Thymus (tissue), 11 donors: ENCODE data around the gene CDHR4. TPM values are rescaled to one million over a fixed set of nuclear protein-coding genes. Genes with fewer than 3 reads are reported as not detected.
"Not testable (repeated sequence)": the region's sequence is repeated elsewhere in the genome, so short reads cannot be mapped to it uniquely, and the experiment has no call there.

Experiments used
- DNase-seq, 9 donors: peaks; one replicate each; pipeline ENCODE4 v3.0.0-alpha.2; 2013; ENCODE audit warnings: low spot score in 9 of 9, low read depth in 6 of 9, missing footprints in 1 of 9
- H3K27ac ChIP-seq, 2 donors: one replicate each; pipeline ENCODE4 v1.5.1; 2013; ENCODE audit warnings: control low read depth in 1 of 2, low read depth in 1 of 2, low read length in 1 of 2, mild to moderate bottlenecking in 1 of 2, moderate library complexity in 1 of 2
- H3K27me3 ChIP-seq, 2 donors: one replicate each; pipeline ENCODE4 v1.5.1; 2013; ENCODE audit warnings: low read length in 1 of 2; ENCODE audit not compliant: control insufficient read depth in 2 of 2, insufficient read depth in 1 of 2
- H3K36me3 ChIP-seq, 2 donors: one replicate each; pipeline ENCODE4 v1.5.1; 2013; ENCODE audit warnings: low read length in 1 of 2, mild to moderate bottlenecking in 1 of 2, moderate library complexity in 1 of 2; ENCODE audit not compliant: control insufficient read depth in 2 of 2, insufficient read depth in 2 of 2
- H3K4me1 ChIP-seq, 2 donors: one replicate each; pipeline ENCODE4 v1.5.1; 2013; ENCODE audit warnings: low read length in 2 of 2; ENCODE audit not compliant: control insufficient read depth in 2 of 2, insufficient read depth in 2 of 2
- H3K4me3 ChIP-seq, 2 donors: one replicate each; pipeline ENCODE4 v1.5.1; 2013; ENCODE audit warnings: low read length in 2 of 2, control low read depth in 1 of 2, mild to moderate bottlenecking in 1 of 2
- H3K9me3 ChIP-seq, 2 donors: one replicate each; pipeline ENCODE4 v1.5.1; 2013; ENCODE audit warnings: low read length in 1 of 2, mild to moderate bottlenecking in 1 of 2; ENCODE audit not compliant: control insufficient read depth in 2 of 2, insufficient read depth in 1 of 2
- WGBS: extraction: QIAGEN DNeasy Blood & Tissue Kit; methylation state at CpG from one replicate; pipeline ENCODE4 v1.1.7; 2013; 5-methylcytosine and 5-hydroxymethylcytosine counted together
- polyA plus RNA-seq: library from polyadenylated mRNA; stranded (reverse); fragments of 200-250 nt; gene quantifications from one replicate; pipeline ENCODE4 v1.2.3, GENCODE V29; 2013
- total RNA-seq: library from RNA; stranded (reverse); fragments of 120-200 nt; gene quantifications from one replicate; pipeline ENCODE4 v1.2.4, GENCODE V29; 2013
- donor health status: healthy.

Gene CDHR4
- total and polyA plus RNA-seq, 2 donors = 0.18 TPM; not detected in 1

DNA sequence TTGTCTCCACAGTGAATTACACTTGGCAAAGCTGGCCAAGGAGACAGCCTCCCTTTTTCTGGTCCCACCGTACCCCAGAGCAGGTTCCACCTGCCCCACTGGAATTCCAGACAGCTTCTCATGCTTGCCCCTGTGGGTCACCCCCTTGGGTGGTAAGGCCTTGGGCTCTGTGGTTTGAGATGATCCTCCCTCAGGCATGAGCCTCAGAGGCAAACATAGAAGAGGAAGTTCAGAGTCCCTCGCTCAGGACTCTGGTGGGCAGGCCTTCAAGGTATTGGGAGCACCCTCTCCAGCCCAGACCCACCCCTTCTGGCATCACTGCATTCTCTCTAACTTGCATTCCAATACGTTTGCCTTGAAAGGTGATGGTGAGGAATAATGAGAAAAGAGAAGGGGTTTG, 31.7 kb upstream of the CDHR4 start:
- Histone ChIP-seq H3K9me3 (peaks cover 0 to 2% of the 10 kb centered on the region in 2 donors), H3K36me3 (peaks cover 43 to 46% of the 10 kb centered on the region in 2 donors)
- WGBS = 56% methylated on average over 3 of the region's 3 CpGs

GRCh38 chr3:49826016-49826415, 26.3 kb upstream of the CDHR4 start:
- no peaks in the 10 kb centered on the region for H3K4me1 ChIP-seq
- 98% methylated on average over 6 of the region's 6 CpGs for WGBS
- H3K9me3 ChIP-seq = peaks cover 1 to 2% of the 10 kb centered on the region in 2 donors
- no peaks in the 10 kb centered on the region for H3K27me3 ChIP-seq
- H3K27ac ChIP-seq = no peak overlapping the region
- DNase-seq = no peak
- peaks cover 22 to 27% of the 10 kb centered on the region in 2 donors for H3K36me3 ChIP-seq
- H3K4me3 ChIP-seq = no peak overlapping the region

More for the DNA sequence above, 31.7 kb upstream of the CDHR4 start:
- Histone ChIP-seq H3K4me1 (no peaks in the 10 kb centered on the region), H3K27me3 (no peaks in the 10 kb centered on the region), H3K4me3 (no peak overlapping the region), H3K27ac (no peak overlapping the region)
- DNase-seq = no peak

- H3K27ac ChIP-seq, DNase-seq, H3K9me3 ChIP-seq, H3K4me1 ChIP-seq, H3K36me3 ChIP-seq, H3K4me3 ChIP-seq, H3K27me3 ChIP-seq: not testable (repeated sequence)
- 95% methylated on average over 3 of the region's 3 CpGs for WGBS
Measured at GRCh38 chr3:49823131-49823530, 23.5 kb upstream of the CDHR4 start.

- Histone ChIP-seq H3K27ac (peak within 1 kb of the TSS; percentile 76 to 88), H3K36me3 (peaks cover 28 to 30% of the 10 kb centered on the region in 2 donors), H3K9me3 (no peaks in the 10 kb centered on the region), H3K4me1 (peaks cover 2 to 30% of the 10 kb centered on the region in 2 donors), H3K27me3 (no peaks in the 10 kb centered on the region), H3K4me3 (peak within 1 kb of the TSS; percentile 56 to 61)
- DNase-seq = peak in 3 of 9 donors; percentile 44 to 68 (median 45)
- WGBS = 10% methylated on average over 9 of the region's 9 CpGs
Measured at GRCh38 chr3:49813497-49814174, 14.0 kb upstream of the CDHR4 start, which contains the start of gene UBA7. Gene UBA7, minus strand, starts transcription at chr3:49813953. Its CDS starts 166 bp downstream, at chr3:49813787.

- H3K27ac ChIP-seq = peak overlapping the region; percentile 76 to 86
- peaks cover 2 to 36% of the 10 kb centered on the region in 2 donors for H3K4me1 ChIP-seq
- DNase-seq = no peak
- peak overlapping the region; percentile 56 to 61 for H3K4me3 ChIP-seq
- H3K9me3 ChIP-seq = no peaks in the 10 kb centered on the region
- H3K27me3 ChIP-seq = no peaks in the 10 kb centered on the region
- 54% methylated on average over 9 of the region's 9 CpGs for WGBS
- peaks cover 28 to 30% of the 10 kb centered on the region in 2 donors for H3K36me3 ChIP-seq
Measured at GRCh38 chr3:49812916-49813496, 13.3 kb upstream of the CDHR4 start.

GRCh38 chr3:49807431-49808114, 7.9 kb upstream of the CDHR4 start:
- Histone ChIP-seq H3K4me3 (no peak overlapping the region), H3K4me1 (peaks cover 14 to 66% of the 10 kb centered on the region in 2 donors), H3K9me3 (peaks cover 0 to 2% of the 10 kb centered on the region in 2 donors), H3K36me3 (peaks cover 30 to 41% of the 10 kb centered on the region in 2 donors), H3K27ac (peak overlapping the region; percentile 56 to 63), H3K27me3 (peaks cover 4 to 32% of the 10 kb centered on the region in 2 donors)
- DNase-seq = peak in 1 of 9 donors; percentile 56
- WGBS = 61% methylated on average over 13 of the region's 13 CpGs

GRCh38 chr3:49806850-49807249, 7.2 kb upstream of the CDHR4 start:
- 27% methylated on average over 2 of the region's 2 CpGs for WGBS
- no peak overlapping the region for H3K4me3 ChIP-seq
- H3K36me3 ChIP-seq = peaks cover 28 to 34% of the 10 kb centered on the region in 2 donors

DNA sequence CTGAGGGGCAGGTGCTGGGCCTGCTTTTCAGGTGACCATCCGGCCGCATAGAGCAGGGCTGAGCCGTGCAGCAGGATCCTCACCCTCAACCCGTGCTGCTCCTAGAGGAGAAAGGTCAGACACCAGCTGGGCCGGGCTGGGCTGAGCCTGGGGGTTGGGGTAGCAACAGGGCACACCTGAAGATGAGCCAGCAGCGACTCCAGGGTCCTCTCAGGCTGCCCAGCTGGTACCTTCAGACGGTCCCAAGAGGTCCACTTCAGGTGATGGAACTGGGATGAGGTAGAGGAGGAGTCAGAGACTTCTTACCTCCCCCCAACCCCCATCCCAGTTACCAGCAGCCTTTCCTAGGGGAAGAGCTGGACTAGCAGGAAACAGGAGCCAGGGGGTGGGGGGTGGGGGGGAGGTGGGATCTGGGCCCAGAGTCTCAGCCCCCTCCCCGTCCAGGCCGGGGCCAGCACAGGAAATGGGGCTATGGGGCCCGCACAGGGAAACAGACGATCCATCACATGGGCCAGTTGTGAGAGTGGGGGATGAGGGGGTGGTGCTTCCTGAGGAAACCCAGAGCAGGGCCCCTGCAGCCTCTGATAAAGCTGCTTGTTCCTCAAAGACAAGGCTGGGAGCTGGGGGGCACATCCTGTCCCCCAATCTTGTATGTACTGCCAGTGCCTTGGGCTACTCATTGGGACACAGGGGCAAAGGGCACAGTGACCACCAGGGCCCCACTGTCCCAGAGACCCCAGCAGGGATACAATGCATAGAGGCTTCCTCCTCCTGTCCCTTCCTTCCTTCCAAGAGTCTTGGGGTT, 6.4 kb upstream of the CDHR4 start:
- Histone ChIP-seq H3K27ac (peak overlapping the region; percentile 68 to 89), H3K9me3 (peaks cover 0 to 7% of the 10 kb centered on the region in 2 donors), H3K4me1 (peaks cover 14 to 64% of the 10 kb centered on the region in 2 donors), H3K36me3 (peaks cover 21 to 31% of the 10 kb centered on the region in 2 donors), H3K27me3 (peaks cover 4 to 42% of the 10 kb centered on the region in 2 donors), H3K4me3 (no peak overlapping the region)
- WGBS = 12% methylated on average over 11 of the region's 11 CpGs
- DNase-seq = peak in 2 of 9 donors; percentile 60 to 82

More at GRCh38 chr3:49806850-49807249, 7.2 kb upstream of the CDHR4 start:
- Histone ChIP-seq H3K27me3 (peaks cover 4 to 39% of the 10 kb centered on the region in 2 donors), H3K9me3 (peaks cover 0 to 5% of the 10 kb centered on the region in 2 donors), H3K4me1 (peaks cover 14 to 64% of the 10 kb centered on the region in 2 donors), H3K27ac (peak overlapping the region in 1 of 2 donors; percentile 63)
- DNase-seq = no peak
